Hypothalamus (tissue), 51 donors: Measurements from ENCODE around the gene NBEA.

Experiments
- DNase-seq, 51 donors: peaks; one replicate each; lab custom pipeline; 2025; lab: John Stamatoyannopoulos, UW

Gene NBEA

GRCh38 chr13:35238274-35238673 is 296.2 kb downstream of the NBEA start:
- no peak for DNase-seq

GRCh38 chr13:35252536-35253205 is 310.6 kb downstream of the NBEA start:
- DNase-seq, result no peak

DNA sequence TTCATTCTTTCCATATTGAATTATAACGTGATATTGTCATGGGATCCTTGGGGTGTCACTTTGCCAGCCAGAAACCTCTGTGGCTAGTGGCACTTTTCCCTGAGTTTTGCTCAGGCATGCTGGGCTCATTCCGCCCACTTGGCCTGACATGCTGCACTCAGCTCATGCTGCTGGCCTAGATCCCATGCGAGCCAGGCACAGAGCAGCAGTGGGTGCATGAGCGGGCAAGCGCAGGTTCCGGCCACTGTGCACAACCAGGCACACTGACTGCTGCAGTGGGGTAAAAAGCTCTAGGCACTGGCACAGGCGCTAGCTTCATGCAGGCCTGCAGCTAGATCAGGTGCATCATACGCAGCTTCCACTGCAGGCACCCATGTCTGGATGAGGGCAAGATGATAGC is 313.2 kb downstream of the NBEA start:
- DNase-seq, result peak in 1 of 51 donors; percentile 9

DNA sequence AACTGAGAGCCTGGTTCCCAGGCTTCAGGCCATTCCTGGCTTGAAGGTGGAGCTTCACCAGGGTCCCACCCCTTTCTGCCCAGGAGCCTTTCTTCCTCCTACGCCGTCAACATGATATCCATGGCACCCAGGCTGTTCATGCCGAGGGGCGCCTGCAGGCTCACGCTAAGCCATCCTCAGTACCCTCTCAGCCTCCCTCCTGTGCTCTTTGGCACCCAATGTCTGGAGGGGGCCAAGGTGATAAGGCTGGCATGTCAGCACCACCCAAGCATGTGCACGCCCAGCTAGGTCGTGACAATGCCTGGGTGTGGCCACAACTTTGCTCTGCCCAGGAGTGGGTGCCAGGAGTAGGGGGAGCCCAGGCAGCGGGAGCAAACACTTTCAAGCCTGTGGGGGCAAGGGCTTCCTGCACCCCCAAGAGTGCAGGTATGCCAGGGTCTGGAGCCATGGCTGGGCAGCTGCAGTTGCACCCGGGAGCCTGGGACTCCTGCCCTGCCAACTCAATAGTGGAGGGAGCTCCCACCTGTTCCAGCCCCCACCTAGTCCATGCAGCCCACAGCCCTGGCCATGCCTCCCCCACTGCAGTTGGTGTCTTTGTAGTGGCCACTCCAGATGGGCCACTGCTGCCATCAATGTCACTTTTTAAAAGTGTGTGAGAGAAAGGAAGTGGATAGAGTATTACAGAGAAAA is 314.5 kb downstream of the NBEA start:
- no peak for DNase-seq

- no peak for DNase-seq
Observed at GRCh38 chr13:35260316-35260715, 318.2 kb downstream of the NBEA start.

- no peak for DNase-seq
Observed at GRCh38 chr13:35266412-35266811, 324.3 kb downstream of the NBEA start.

DNA sequence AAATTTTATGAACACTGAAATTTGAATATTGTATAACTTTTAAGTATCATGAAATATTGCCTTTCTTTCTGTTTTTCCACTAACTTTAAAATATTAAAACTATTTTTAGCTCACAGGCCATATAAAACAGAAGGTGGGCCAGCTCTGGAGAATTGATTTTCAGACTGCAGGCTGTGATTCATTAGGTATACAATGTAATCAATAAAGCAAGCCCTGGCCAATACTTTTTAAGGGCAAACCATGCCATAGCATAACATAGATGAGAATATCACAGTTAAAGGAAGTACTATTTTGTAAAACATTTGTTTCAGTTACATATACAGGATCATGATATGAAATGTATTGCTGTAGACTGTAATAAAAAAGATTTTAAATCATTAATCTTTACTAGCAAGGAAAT is 336.8 kb downstream of the NBEA start:
- DNase-seq, result no peak

DNA sequence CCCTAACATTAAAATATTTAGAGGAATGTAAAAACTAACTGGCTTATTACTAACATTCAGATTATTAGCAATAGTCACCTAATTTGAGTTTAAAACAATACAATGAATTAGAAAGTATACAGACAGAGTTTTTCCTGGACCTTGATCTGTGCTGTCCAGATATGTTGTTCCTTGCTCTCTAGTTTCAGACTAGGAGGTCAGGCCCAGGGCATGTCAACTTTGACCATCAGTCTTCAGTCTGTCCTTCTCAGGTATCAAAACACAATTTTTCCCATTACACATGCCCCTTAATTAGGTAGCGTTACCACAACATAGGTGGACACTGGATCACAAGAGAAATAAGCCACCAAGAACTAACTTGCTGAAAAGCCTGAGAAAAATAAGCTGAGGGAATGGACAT is 337.4 kb downstream of the NBEA start:
- no peak for DNase-seq

DNA sequence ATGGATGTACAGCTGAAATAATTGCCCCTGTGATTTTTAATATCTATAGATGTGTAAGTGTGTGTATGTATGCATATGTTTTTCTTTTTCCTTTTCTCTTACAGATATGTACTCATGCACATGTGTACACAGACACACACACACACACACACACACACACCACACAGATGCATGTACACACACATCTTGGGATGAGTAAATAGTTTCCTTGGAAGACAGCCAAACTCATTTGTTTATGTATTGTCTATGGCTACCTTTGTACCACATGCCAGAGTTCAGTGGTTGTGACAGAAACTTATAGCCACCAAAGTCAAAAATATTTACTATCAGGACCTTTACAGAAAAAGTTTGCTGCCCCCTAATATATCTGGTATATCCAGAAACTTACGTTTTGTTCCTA is 341.8 kb downstream of the NBEA start:
- DNase-seq, result no peak

DNA sequence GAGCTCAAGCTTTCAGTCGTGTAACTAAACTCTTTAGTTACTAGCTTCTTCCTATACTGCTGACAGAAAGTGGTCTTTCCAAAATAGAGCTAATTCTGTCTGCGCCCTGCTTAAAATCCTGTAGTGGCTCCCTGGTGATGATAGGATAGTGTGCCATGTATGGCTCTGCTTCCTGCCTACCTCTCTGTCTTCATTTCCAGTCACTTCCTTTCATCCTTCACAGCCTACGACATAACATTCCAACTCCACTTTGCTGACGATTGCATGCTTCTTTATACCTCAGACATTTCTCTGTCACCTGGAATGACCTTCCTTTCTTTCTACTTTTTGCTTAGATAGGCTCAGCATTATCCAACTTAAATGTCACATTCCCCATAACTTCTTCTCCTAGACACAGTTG is 343.6 kb downstream of the NBEA start:
- DNase-seq, result no peak

GRCh38 chr13:35292329-35292728 is 350.3 kb downstream of the NBEA start:
- no peak for DNase-seq

DNA sequence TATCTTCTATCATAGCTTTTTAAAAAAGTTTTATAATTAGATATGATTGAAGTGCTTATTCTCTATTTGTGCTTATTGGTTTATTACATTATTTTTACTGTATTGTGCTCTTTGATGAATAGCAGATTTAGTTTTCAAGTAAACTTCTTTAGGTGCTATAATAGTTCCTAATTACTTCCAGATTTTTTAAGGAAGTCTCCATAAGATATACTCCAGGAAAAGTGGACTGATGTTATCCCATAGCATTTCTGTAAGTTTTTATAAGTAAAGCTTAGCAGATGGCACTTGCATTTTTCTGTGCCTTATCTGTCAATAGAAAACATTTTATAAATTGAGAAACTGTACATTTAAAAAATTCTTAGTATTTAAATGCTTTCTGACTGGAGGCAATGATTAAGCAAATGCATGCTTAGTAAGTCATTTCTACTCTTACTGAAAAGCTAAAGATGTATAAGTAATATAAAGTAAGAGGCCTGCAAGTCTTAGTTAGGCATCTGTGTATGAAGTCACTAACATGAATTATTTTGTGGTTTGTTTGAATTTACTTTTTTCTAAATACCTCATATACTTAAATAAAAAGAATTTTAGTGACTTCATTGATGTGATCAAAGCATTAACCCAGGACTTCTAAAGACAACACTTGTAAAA is 351.6 kb downstream of the NBEA start:
- no peak for DNase-seq

DNA sequence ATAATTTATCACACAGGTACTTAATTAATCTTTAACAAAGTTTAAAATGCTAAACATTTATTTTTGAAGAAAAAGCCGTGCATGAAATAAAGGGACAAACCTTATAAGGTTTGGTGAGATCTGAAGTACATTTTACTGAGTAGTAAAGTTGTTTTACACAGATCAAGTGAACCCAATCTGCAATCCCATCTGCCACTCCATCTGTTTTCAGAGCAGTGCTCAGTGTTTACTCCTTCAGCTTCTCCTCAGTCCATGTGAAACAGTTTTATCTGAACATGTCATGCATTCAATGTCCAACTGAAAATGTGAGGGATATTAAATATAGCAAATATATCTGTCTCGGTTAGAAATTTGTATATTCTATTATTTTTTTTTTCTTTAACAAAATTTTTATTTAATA is 367.6 kb downstream of the NBEA start:
- no peak for DNase-seq

DNA sequence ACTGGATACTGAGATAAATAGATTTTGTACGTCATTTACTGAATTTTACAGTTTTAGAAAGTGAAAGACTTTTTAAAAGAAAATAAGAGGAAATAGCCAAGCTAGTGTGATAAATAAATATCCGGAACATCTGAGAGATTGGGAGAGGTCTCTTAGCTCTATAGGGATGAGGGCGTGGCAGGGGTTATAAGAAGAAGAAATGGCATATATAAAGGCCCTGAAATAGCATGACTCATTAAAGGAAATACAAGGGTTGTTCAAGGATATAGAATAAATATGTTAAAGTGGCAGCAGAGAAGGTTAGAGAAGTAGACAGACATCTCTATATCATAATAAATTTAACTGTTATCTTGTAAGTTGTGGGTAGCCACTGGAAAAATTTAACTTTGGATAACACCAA is 390.1 kb downstream of the NBEA start:
- DNase-seq, result no peak

- DNase-seq, result no peak
Observed at GRCh38 chr13:35333157-35333556, 391.1 kb downstream of the NBEA start.

DNA sequence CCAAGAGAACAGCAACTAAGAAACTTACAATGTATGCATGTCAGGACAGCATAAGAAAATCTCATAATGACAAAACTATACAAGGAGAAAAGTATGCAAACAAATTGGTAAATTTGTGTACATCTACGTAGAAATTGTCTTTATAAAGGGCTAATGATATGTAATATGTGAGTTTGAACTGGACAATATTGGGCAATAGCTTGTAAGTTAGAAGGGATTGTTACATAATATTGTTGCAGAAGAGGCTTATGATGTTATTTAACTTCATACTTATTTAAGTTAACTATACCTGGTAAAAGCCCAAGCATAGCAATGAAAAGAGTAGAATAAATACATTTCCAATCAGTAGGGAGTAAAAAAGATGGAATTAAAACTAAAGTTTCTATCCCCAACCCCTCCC is 400.4 kb downstream of the NBEA start:
- no peak for DNase-seq

DNA sequence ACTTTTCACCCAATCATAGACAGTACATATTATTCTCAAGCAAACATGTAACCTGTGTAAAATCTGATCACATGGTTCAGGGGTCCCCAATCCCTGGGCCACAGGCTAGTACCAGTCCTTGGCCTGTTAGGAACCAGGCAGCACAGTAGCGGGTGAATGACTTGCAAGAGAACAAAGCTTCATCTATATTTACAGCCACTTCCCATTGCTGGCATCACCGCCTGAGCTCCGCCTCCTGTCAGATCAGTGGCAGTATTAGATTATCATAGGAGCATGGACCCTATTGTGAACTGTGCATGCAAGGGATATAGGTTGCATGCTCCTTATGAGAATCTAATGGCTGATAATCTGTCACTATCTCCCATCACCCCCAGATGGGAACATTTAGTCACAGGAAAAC is 401.3 kb downstream of the NBEA start:
- peak in 26 of 51 donors; percentile 2 to 51 (median 18) for DNase-seq

GRCh38 chr13:35345992-35346391 is 403.9 kb downstream of the NBEA start:
- no peak for DNase-seq

GRCh38 chr13:35346494-35346893 is 404.4 kb downstream of the NBEA start:
- no peak for DNase-seq

GRCh38 chr13:35347679-35348205 is 405.7 kb downstream of the NBEA start:
- no peak for DNase-seq

GRCh38 chr13:35349052-35349451 is 407.0 kb downstream of the NBEA start:
- DNase-seq, result no peak
